Type B pancreatic cell (in vitro differentiated cells): ENCODE data around the gene FAM199X. TPM values are rescaled to one million over a fixed set of nuclear protein-coding genes. Genes with fewer than 3 reads are reported as not detected.

Experiments used
- DNase-seq: peaks from one replicate; pipeline ENCODE4 v3.0.0; 2021; ENCODE audit warnings: mixed read lengths; ENCODE audit not compliant: unreplicated experiment; ENCODE audit errors: extremely low spot score
- H3K27ac Mint-ChIP-seq: 2 replicates; pipeline ENCODE4 v1.8.0; 2021; ENCODE audit warnings: mild to moderate bottlenecking, mixed read lengths
- H3K27me3 Mint-ChIP-seq: 2 replicates; pipeline ENCODE4 v1.8.0; 2021; ENCODE audit warnings: mixed read lengths
- H3K36me3 Mint-ChIP-seq: 2 replicates; pipeline ENCODE4 v1.8.0; 2021; ENCODE audit warnings: mixed read lengths
- H3K4me1 Mint-ChIP-seq: one replicate; pipeline ENCODE4 v1.8.0; 2021; ENCODE audit warnings: mixed read lengths; ENCODE audit not compliant: unreplicated experiment
- H3K4me3 Mint-ChIP-seq: 2 replicates; pipeline ENCODE4 v1.8.0; 2021; ENCODE audit warnings: mild to moderate bottlenecking, mixed read lengths
- H3K9me3 Mint-ChIP-seq: 2 replicates; pipeline ENCODE4 v1.8.0; 2021; ENCODE audit warnings: mixed read lengths
- long read RNA-seq: library from polyadenylated mRNA; unstranded; transcript quantifications from one replicate; pipeline ENCODE4 v2.0.0, GENCODE V29; 2020
- total RNA-seq: library from RNA; stranded (reverse); gene quantifications from 2 replicates; pipeline ENCODE4 v1.2.1, GENCODE V29; 2021; ENCODE audit warnings: low replicate concordance
- TF ChIP-seq, protein P1 (sequence below): fragments of 200-600 bp; sonication (generic); conservative IDR thresholded peaks from 2 replicates; pipeline ENCODE4 v1.5.0; 2021; ENCODE audit warnings: antibody characterized with exemption, mild to moderate bottlenecking

Gene FAM199X
- 17.4 and 18.5 TPM in 2 replicates for total RNA-seq
- long read RNA-seq, partial matches to known transcripts = 3 of 7 reads
- long read RNA-seq, other reads (novel, unspliced or antisense) = 4 of 7 reads

DNA sequence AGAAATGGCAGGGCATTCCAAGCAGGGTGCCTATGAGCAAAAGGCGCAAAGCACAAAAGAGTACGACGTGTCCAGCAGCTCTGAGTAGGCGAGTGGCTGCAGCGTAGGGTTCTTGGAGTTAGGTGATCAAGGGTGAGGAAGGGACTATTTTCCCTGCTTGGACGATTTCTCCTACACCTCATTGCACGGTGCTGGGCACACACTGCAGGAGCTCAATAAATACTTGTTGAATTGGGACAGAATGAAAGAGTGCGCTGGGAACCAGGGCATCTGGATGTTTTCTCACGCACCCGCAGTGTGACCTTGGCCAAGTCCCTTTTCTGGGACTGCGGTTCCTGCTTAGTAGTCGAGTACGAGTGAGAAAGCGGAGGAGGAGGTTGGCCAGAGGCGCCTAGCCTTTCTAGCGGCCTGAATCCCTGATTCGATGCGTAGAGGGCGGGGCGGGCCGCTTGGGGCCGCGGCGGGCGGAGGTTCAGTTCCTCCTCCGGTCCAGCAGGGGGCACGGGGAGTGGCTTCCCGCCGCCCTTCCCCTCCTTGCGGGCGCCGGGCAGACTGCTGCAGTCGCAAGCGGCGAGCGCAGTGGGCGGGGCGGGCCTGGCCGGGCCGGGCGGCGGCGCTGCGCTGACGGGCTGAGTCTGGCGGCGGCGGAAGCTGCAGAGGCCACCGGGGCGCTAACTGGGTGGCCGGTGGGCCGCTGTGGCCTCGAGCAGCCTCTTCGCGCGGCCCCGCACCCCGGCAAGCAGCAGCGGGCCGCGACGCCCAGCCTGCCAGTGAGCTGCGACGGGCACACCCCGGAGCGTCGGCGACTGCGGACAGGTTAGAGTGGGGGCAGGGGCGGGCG is at the start of gene FAM199X:
FAM199X (plus strand) TSS at position 560 of the 841 bp plus-strand sequence. CDS start 333 bp downstream, outside the sequence.
- Mint-ChIP-seq H3K9me3 (no peaks in the 10 kb centered on the region), H3K36me3 (no peaks in the 10 kb centered on the region), H3K27me3 (no peaks in the 10 kb centered on the region), H3K27ac (peak within 1 kb of the TSS; percentile 81), H3K4me3 (peak within 1 kb of the TSS; percentile 88), H3K4me1 (peaks cover 10% of the 10 kb centered on the region)
- DNase-seq = peak; percentile 89
- TF ChIP-seq, protein P1, sequence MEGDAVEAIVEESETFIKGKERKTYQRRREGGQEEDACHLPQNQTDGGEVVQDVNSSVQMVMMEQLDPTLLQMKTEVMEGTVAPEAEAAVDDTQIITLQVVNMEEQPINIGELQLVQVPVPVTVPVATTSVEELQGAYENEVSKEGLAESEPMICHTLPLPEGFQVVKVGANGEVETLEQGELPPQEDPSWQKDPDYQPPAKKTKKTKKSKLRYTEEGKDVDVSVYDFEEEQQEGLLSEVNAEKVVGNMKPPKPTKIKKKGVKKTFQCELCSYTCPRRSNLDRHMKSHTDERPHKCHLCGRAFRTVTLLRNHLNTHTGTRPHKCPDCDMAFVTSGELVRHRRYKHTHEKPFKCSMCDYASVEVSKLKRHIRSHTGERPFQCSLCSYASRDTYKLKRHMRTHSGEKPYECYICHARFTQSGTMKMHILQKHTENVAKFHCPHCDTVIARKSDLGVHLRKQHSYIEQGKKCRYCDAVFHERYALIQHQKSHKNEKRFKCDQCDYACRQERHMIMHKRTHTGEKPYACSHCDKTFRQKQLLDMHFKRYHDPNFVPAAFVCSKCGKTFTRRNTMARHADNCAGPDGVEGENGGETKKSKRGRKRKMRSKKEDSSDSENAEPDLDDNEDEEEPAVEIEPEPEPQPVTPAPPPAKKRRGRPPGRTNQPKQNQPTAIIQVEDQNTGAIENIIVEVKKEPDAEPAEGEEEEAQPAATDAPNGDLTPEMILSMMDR = peak; percentile 80

DNA sequence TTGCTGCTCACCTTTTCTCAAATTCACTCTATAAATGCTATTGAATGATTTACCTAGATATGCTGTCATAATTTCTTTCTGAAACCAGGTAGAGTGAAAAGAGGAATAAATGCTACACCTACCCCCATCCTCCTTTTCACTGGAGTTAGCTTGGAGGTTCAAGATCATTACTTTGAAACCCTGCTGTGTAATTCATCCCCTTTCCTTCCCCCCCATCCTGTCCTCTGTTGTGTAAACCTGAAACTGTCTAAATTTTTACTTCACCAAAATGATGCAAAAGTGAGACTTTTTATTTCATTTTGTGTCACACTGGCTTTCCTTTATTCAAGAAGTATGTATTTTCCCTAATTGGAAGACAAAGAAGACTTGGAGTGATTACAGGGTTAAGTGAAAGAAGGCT is 48.5 kb upstream of the FAM199X start:
- H3K4me3 Mint-ChIP-seq = no peak overlapping the region
- no peaks in the 10 kb centered on the region for H3K9me3 Mint-ChIP-seq
- H3K4me1 Mint-ChIP-seq = peaks cover 4% of the 10 kb centered on the region
- no peaks in the 10 kb centered on the region for H3K36me3 Mint-ChIP-seq
- no peak overlapping the region for H3K27ac Mint-ChIP-seq
- no peak for DNase-seq
- TF ChIP-seq, protein P1 = no peak
- no peaks in the 10 kb centered on the region for H3K27me3 Mint-ChIP-seq

DNA sequence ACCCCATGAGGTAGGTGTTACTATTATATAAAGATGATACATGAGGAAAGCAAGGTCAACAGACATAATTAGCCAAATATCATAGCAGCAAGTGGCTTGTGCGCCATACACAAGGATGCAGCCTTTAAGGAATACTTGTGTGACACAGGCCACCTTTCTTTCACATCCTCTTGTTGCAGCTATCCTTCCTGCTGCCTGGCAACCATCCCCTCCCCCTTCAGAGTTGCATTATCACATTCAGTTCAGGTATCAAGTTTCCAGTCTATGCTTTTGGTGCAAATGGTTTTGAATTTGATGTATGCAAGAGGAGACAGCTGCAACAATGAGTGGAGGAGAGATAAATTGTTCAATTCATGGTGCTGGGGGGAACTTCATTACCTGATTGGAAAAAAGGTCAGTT is 47.5 kb upstream of the FAM199X start:
- TF ChIP-seq, protein P1 = no peak
- Mint-ChIP-seq H3K9me3 (no peaks in the 10 kb centered on the region), H3K27me3 (no peaks in the 10 kb centered on the region), H3K4me1 (no peaks in the 10 kb centered on the region), H3K36me3 (no peaks in the 10 kb centered on the region), H3K4me3 (no peak overlapping the region), H3K27ac (no peak overlapping the region)
- DNase-seq = no peak

DNA sequence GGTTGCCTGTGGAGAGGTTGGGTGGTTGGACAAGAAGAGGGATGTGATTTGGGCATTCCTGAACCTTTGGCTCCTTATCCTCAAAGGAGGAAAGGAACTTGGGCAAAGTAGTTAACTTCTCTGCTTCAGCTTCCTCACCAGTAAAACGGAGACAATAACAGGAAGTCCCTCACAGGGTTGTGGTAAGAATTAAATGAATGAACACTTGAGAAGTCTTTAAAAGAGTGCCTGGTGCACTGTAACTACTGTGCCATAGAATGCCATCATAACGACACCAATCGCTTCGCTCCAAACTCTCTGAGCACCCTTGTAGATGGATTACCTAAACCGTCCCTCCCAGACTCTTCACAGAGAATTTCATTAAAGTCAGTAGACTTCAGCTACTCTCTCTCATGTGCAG is 43.4 kb upstream of the FAM199X start:
- Mint-ChIP-seq H3K4me3 (no peak overlapping the region), H3K27me3 (no peaks in the 10 kb centered on the region), H3K4me1 (no peaks in the 10 kb centered on the region), H3K36me3 (no peaks in the 10 kb centered on the region), H3K9me3 (no peaks in the 10 kb centered on the region), H3K27ac (no peak overlapping the region)
- TF ChIP-seq, protein P1 = no peak
- DNase-seq = no peak

DNA sequence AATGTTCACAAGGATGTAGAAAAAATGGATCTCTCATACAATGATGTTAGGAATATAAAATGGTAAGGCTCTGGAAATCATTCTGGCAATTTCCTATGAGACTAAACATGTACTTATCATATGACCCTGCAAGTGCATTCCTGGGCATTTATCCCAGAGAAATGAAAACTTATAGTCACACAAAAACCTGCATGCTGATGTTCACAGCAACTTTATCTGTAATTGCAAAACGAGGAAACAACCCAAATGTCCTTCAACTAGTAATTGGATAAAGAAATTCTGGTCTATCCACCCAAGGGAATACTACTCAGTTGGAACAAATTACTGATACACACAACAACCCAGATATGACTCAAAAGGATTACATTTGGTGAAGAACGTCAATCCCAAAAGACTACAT is 39.4 kb upstream of the FAM199X start:
- Mint-ChIP-seq H3K4me3 (no peak overlapping the region), H3K4me1 (no peaks in the 10 kb centered on the region), H3K27me3 (no peaks in the 10 kb centered on the region), H3K27ac (no peak overlapping the region), H3K36me3 (peaks cover 3% of the 10 kb centered on the region), H3K9me3 (no peaks in the 10 kb centered on the region)
- DNase-seq = no peak
- TF ChIP-seq, protein P1 = no peak
